HG03095 (cell line): Measurements from ENCODE around the gene RAP1GAP.

Experiments
- ATAC-seq: cut with Tn5 transposase; IDR thresholded peaks from one replicate; pipeline ENCODE4 v1.9.1; 2021; ENCODE audit warnings: moderate library complexity; ENCODE audit not compliant: unreplicated experiment

The RAP1GAP gene

GRCh38 chr1:21596174-21596573 lies 73.0 kb downstream of the RAP1GAP start:
- ATAC-seq, result no peak

DNA sequence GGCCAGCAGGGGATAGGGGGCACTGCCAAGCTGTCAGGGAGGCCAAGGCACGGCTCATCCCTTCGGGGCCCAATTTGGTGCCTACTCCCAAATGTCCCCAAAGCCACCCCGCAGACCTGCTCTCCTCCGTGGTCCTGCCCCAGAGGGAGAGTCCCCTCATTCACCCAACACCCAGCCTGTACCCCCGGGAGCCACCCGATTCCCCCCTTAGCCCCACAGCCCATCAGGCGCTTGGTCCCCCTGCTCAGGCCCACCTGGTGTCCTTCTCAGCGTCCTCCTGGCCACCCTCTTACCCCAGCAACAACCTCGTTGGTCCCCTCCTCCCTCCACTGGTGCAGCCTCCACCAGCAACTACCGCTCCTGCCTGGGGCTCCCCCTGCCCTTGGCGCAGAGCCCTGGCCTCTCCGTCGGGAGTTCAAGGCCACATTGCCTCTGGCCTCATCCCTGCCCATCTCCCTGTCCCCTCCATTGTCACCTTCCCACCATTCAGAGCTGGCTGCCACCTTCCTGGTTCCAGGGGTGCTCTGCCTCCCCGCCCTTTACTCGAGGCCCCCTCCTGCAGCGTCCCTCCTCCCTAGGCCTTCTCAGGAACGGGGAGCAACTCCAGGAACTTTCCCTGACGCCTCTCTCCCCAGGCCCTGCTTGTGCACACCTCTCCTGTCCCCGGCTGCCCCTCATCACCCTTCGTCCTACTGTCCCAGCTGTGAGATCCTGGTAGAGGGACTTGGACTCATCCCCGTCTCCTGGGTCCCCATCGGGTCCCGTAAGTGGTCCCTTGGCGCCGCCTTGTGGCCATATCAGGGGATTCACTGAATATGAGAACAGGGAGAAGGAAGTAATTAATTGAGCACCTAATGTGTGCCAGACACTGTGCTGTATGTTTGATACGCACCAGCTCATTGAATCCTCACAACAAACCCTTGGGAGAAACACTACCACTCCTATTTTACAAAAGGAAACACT lies 73.9 kb downstream of the RAP1GAP start:
- no peak for ATAC-seq

GRCh38 chr1:21594501-21594900 lies 74.7 kb downstream of the RAP1GAP start:
- ATAC-seq, result no peak

GRCh38 chr1:21593231-21593630 lies 75.9 kb downstream of the RAP1GAP start:
- no peak for ATAC-seq

- no peak for ATAC-seq
These were observed 76.9 kb downstream of the RAP1GAP start for GRCh38 chr1:21592086-21592865.

- ATAC-seq, result no peak
These were observed 78.2 kb downstream of the RAP1GAP start for GRCh38 chr1:21590934-21591333.

DNA sequence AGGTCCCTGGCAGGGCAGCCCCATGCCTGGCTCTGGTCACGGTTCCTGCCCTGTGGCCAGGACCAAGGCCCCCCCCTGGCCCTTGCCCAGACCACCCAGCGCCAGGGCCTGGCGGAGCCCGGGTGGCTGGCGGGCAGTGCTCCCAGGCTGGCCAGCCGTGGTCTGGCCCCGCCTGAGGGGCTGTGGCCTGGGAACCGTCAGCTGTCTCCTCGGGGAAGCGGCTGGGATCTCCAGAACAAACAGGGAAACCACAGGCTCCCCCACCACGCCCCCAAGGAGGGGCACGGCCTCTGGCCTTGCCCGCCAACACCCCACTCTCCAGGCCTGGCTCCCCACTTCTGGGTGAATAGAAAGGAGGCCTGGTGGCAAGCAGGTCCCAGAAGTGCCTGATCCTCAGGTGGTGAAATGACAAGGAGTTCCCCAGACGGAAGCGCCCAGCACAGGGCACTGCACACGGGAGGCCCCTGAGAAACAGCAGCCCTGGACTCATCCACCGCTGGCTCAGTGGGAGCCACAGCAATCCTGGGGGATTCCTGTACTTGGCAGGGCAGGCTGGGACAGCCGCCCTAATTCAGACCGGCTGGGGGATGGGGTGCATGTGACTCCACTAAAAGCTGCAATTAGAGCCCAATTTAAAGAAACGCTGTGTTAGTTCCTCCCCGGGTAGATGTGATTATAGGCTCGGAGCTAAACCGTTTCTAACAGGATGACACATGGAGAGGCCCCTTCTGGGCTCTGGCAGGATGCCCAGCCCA lies 78.9 kb downstream of the RAP1GAP start:
- ATAC-seq, result no peak

- ATAC-seq, result no peak
These were observed 79.5 kb downstream of the RAP1GAP start for GRCh38 chr1:21589618-21590017.

DNA sequence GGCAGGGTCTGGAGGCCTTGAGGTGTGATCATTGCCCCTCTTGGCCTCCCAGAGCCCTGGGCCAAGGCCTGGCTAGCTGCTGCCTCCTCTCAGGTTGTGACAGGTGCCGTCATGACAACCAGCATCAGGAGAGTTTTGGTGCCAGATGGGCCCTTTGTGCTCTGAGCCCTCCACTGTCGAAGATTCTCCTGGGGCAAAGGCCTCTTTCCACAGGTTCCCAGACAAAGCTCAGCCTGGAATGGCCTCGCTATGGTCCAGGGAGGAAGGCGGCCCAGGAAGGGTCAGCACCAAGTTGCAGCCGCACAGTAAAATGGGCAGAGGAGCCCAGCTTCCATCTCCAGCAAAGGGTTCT lies 81.6 kb downstream of the RAP1GAP start:
- ATAC-seq, result no peak

GRCh38 chr1:21586846-21587601 lies 82.1 kb downstream of the RAP1GAP start:
- ATAC-seq, result no peak

DNA sequence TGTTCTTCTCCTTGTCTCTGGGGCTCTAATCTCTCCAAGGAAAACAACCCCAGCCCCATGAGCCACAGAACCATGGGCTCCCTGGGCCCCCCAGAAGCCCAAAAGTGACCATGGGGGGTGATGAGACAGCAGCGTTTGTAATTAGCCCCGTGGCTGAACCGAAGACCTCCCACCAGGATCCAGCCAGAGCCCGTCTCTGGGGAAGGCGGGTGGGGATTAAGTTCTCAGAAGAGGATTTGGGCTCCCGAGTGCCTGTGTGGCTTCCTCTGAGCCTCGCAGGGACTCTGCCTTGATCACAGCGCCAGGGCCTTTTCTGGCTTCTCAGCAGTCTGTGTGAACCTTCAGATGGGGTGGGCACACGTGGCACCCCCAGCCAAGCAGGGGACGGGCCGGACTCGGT lies 82.9 kb downstream of the RAP1GAP start:
- ATAC-seq, result no peak

DNA sequence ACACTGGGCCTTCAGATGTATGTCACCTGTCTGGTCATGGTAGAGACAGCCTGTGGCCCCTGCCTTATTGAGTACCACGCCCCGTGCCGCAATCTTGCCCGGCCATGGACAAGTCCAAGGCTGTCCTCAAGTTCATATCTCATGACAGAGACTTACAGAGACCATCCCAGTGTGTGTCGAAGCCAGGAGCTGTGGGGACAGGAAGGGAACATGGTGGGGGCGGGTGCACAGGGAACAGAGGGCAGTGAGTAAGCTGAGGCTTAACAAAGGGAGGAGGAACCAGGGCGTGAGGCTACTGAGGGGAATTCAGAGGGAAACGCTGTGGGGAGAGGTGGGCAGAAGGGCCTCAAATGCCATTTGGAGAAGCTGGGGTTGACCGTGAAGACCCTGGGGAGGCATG lies 84.1 kb downstream of the RAP1GAP start:
- ATAC-seq, result no peak

GRCh38 chr1:21584096-21584495 lies 85.1 kb downstream of the RAP1GAP start:
- no peak for ATAC-seq

DNA sequence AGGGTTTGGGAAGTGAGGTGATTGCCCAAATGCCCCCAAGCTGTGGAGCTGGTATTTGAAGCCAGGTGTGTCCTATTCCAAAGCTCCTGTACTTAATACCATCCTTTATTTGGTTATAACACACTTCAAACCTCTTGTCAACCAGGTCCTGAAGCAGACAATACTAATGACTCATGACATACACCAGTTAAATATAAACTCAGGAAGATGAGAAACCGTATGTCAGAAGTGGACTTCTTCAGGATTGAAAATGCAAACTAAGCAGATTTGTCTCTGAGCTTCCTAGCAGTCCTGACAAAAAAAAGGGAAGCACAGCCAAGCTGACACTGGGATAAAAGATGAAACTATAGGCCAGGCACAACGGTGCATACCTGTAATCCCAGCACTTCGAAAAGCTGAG lies 89.4 kb downstream of the RAP1GAP start:
- ATAC-seq, result no peak

GRCh38 chr1:21577933-21578332 lies 91.2 kb downstream of the RAP1GAP start:
- ATAC-seq, result no peak

DNA sequence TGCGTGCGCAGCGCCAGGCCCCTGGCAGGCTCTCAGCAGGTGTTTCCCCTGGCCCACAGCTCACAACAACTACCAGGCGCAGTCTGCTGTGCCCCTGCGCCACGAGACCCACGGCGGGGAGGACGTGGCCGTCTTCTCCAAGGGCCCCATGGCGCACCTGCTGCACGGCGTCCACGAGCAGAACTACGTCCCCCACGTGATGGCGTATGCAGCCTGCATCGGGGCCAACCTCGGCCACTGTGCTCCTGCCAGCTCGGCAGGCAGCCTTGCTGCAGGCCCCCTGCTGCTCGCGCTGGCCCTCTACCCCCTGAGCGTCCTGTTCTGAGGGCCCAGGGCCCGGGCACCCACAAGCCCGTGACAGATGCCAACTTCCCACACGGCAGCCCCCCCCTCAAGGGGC lies 91.8 kb downstream of the RAP1GAP start:
- ATAC-seq, result no peak

- no peak for ATAC-seq
These were observed 92.4 kb downstream of the RAP1GAP start for GRCh38 chr1:21576798-21577187.

DNA sequence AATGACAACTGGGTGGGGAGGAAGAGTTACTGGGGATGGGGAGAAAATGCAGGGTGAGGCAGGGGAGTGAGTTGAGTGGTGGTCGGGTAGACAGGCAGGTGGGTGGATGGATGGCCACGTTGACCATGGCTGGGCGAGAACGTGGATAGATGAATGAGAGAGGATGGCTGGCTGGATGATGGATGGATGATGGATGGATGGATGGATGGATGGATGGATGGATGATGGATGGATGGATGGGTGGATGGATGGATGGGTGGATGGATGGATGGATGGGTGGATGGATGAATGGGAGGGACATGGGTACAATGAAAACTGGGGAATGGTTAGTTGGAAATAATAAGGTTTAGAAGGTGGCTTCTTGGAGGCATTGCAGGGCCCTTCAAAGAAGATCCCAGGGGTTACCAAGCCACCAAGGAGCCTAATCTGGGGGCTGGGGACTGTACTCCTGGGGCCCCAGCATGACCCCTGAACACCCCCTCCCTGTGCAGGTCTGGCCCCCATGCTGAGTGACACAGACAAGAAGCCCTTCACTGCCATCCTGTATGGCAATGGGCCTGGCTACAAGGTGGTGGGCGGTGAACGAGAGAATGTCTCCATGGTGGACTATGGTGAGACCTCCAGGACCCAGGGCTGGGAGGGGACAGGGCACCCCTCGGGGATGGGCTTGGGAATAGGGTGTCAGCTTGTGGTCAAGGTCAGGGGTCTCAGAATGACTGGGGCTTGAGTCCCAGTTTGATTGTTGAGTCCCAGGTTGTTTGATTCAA lies 92.9 kb downstream of the RAP1GAP start:
- ATAC-seq, result no peak

DNA sequence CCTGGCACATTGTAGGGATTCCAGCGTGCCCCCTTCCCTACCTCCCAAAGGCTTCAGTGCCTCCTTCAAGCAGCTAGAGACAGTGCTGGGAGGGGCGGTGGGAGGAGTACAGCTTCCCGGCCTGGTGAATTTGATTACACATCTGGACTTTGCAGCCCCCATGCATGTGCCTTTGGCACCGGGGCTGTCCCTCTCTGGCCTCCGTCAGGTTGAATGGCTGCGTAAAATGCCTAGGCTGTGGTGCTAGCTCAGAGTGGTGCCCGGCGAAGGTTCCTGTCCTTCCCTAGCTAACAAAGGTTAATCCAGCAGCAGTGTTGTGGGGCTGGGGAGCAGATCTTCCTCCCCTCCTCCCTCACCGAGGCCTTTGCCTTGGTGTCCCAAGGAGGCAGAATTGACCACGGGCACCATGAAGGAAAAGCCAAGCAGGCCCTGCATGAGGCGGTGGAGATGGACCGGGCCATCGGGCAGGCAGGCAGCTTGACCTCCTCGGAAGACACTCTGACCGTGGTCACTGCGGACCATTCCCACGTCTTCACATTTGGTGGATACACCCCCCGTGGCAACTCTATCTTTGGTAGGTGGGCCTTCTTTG lies 93.7 kb downstream of the RAP1GAP start:
- no peak for ATAC-seq
